GM18907 (cell line): ENCODE data around the gene ITPR3.
A peak's percentile ranks its signal among the peaks of the same experiment; 100 is the strongest.

Experiments
- ATAC-seq: cut with Tn5 transposase; IDR thresholded peaks from one replicate; pipeline ENCODE4 v1.9.1; 2021; ENCODE audit warnings: mild to moderate bottlenecking, moderate library complexity; ENCODE audit not compliant: unreplicated experiment

ITPR3 gene

DNA sequence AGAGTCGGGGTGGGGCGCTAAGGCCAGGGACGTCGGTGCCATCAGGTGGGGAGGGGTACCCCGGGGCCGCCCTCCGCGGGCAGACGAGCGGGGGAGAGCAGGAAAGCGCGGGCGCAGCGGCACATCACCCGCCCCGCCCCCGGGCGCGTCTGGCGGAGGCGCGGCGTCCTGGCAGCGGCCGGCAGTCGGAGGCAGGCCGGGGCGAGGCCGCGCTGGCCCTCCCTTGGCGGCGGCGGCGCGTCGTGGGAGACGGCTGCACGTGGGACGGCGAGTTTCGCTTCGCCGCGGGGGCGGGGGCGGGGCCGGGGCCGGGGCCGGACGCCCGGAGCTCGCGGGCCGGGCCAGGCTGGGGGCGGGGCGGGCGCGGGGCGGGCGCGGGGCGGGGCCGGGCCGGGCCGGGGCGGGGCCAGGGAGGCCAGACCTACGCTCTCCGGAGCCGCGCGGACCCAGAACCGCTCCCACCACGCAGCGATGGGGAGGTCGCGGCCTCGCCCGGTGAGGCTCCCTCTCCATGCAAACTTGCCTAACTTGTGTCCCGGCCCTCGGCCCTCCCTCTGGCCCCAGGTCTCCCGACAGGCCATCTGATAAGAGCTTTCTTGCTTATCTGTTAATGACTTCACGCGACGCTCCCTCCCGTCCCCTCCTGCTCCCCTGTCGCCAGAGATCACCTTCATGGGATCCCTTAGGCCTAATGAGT is 12.5 kb downstream of the ITPR3 start:
- ATAC-seq: peak; percentile 48

DNA sequence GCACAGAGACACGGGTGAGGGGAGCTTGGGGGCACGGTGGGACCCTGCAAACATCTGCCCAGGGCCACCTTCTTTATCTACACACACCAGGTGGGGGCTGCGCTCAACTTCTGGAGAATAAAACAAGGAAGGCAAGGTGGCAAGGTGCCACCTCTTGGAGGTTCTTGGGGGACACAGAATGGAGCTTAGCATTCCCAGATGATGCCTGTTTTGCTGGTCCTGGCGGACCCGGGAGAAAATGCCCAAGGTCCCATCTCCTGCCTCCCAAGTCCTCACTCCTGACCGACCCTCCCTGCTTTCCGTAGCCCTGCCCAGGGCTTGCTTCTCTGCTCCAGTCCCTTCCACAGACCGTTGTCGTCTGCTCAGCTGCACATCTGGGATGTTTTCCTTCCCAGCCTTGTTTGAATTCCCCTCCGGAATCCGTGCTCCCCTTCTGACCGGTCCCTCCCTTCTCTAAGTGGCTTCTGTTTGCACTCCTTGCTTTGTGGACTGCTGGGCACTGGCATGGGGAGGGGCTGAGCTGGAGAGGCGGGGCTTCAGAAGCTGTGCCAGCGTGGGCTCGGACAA is 13.1 kb downstream of the ITPR3 start:
- ATAC-seq: no peak

DNA sequence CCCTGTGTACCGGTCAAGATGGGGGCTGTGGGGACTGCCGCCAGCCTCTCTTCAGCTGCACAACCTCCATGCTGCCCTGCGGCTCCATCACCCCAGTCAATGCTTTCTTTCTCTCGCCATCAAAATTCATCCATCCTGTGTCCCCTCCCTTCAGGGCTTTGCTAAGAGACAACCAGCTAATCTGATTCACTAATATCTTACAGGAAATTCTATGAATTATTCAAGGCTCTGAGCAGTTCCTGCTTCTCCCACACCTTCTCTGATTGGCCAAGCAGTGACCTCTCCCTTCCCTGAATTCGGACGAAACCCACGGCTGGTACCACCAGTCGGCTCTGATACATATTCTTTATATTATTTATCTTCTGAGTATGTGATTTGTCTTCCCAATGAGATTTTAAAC is 13.8 kb downstream of the ITPR3 start:
- no peak for ATAC-seq

DNA sequence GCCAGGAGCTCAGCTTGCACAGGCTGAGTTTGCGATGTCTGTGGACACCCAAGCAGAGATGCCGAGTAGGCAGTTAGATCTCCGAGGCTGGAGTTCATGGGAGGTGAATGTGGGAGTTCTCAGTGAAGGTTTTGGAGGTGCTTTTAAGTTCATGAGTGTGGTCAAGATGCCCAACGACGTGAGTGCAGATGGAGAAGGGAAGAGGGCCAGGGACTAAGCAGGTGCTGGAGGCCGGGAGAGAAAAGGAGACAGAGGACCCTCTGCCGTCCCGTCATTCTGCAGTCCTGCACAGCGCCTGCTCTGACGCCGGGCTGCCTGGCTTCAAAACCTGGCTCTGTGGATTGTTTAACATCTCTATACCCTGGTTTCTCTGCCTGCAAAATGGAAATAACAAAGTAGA is 15.5 kb downstream of the ITPR3 start:
- no peak for ATAC-seq

DNA sequence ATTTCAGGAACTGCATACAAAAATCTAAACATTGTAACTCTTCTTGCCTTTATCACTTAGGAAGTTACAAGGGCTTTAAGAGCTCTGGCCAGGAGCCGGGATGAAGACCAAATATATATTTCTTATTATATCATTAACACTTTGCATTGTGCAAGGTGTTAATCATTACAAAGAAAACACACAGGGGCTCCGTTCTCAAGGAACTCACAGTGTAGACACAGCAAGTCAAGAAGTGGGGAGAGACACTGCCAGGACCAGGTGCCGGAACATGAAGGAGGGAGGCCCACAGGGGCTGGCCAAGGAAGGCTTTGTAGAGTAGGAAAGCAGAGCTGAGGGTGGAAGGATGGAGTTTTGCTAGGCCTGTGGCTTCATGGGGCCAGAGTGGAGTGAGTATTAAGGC is 17.4 kb downstream of the ITPR3 start:
- no peak for ATAC-seq

DNA sequence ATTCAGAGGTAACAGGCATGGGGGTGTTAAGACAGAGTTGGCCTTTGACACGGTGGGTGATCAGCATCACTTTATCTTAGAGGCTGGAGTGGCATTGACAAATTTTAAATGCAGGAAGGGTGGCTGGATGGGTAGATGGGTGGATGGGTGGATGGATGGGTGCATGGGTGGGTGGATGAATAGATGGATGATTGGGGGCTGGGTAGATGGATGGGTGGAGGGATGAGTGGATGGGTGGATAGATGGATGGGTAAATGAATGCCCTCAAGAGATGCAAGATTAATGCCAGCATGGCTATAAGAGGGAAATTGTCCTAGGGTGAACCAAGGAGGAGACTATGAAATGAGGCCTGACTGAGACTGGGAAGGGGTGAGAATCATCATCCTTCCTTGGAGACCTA is 18.4 kb downstream of the ITPR3 start:
- ATAC-seq: no peak

DNA sequence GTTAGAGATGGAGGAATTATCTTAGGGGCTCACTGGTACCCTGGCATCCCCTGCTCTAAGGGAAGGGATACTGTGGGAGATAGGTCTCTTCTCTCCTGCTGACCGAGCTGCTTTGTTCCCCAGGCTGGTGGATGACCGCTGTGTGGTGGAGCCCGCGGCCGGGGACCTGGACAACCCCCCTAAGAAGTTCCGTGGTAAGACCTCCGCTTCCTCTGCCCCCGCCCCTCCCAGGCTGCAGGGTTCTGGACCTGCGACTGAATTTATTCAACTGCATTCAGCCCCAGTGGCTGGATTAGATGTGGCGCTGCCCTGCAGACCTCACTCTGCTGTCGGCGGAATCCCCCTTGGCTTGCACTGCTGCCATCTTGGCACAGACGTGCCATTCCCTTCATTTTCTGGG is 19.2 kb downstream of the ITPR3 start:
- no peak for ATAC-seq

DNA sequence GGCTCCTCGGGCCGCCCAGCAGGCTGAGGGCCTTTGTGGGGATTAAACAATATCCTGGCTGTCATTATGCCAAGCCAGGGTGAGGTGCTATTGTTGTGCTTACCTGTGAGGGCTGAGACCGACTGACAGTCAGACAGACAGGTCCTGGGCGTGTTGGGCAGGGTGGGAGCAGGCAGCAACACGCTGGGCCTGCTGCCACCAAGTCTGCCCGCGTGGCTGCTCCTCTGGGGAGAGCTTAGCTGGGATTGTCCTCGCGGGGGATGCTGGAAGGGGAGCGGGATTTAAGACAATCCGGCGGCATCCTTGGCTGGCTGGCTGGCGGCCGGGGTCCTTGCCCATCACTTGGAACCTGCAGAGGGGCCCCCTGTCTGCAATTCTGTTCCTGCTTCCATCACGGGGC is 20.0 kb downstream of the ITPR3 start:
- ATAC-seq: no peak

DNA sequence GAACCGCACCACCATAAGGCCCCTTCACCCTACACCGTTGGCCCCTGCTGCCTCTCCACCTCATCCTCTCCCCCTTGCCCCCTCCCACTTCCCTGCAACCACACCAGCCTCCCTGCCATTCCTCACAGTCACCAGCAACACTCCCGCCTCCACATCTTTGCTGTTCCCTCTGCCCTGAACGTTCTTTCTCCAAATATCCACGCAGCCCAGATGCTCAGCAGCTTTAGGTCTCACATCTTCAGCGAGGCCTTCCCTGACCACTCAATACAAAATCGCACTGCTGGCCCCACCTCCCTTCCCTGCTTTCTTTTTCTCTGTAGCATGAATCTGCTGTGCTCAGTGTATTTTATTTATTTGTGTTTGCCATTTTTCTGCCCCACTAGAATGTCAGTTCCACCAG is 20.5 kb downstream of the ITPR3 start:
- no peak for ATAC-seq

DNA sequence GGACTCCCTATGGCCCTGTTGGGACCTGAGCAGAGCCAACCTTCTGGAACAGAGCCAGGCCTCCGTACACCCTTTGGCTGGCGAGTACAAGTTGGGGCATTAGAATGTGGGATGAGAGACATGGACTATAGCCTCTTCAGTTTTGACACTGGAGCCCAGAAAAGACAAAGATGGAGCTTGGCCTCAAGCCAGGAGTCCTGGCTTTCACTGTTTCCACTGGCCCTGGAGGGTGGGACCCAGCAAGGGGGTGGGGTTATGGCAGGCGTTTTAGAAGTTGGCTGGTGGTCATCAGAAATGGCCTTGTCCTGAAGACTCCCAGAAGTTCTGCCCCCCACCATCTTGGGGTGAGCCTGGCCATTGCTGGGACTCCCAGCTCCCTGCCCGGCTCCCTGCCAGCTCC is 21.8 kb downstream of the ITPR3 start:
- no peak for ATAC-seq

DNA sequence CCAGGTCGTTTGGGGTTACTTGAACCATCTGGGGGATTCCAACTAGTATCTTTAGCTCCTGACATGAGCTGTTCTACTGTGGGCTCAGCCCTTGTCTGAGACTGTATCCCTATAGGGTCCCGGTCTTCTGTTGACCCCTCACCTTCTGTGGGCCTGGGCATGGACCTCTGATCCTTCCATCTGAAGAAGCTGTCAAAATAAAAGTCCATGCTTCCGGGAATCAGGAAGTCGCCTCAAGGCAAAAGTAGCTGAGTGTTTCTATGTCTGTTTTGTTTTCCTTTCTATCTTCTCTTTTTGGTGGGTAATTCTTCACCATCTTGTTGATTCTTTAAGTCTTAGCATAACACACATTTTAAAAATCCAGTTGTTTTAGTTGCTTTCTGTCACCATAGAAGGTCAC is 30.3 kb downstream of the ITPR3 start:
- no peak for ATAC-seq

DNA sequence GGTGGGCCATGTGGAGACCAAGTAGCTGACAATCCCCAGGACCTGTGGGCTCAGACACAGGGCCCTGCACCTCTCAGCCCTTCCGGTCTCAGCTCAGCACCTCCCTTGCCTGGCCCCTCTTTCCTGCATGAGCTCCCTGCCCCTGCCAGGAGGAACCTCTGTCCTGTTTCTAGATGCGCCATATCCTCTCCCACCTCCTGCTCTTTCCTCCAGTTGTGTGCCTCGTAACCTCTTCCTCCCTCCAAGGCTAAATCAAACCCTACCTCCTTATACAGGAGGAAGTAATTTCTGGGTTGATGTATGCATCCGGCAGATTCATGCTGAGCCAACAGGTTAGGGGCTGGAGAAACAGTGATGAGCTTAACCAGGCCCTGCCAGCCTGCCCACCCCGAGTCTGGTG is 30.9 kb downstream of the ITPR3 start:
- no peak for ATAC-seq

DNA sequence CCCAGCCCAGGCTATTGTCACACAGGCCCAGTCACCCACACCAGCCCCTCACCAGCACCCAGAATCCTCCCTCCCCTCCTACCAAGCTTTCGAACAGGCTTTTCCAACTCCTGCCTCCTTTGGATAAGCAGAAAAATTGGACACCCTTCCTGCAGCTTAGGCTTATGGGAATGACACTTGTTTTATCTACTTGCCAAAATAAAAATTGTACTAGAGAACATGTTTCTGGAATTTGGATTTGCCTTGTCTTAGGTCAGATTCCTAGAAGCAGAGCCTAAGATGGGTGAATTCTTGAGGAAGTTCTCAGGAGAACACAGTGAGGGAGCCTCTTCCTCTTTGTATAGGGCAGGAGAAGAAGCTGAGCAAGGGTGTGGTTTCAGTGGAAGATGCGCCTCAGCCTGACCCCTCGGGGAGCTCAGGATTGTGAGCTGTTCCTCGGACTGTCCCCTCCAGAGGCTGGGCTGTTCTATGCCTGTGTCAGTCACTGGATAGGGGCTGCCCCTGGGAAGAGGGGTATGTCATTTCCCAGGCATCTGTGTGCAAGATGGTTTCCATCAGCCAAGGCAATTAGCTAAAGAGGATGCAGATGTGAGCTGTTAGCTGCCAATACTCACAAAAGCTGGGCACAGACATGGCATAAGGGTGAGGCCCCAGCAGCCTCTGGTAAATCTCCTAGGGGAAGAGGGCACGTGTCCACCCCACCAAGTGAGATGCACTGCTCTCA is 33.9 kb downstream of the ITPR3 start:
- no peak for ATAC-seq

DNA sequence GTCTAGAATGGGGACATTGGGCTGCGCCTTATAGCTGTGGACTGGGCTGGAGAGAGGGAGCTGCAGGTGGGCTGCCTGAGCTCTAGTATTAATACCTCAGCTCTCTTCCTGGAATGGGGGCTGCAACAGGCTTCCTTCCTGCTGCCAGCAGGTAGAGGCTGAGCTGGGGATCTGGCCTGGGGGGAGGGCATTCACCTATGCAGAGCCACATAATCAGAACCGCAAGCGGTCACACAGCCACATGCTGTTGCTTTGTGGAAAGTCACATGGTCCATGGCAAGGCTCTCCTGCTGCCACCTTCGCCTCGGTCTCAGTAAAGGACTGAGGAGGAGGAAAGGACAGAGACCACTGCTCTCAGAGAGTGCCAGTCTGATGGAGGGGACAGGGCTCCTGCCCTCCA is 35.7 kb downstream of the ITPR3 start:
- ATAC-seq: no peak

DNA sequence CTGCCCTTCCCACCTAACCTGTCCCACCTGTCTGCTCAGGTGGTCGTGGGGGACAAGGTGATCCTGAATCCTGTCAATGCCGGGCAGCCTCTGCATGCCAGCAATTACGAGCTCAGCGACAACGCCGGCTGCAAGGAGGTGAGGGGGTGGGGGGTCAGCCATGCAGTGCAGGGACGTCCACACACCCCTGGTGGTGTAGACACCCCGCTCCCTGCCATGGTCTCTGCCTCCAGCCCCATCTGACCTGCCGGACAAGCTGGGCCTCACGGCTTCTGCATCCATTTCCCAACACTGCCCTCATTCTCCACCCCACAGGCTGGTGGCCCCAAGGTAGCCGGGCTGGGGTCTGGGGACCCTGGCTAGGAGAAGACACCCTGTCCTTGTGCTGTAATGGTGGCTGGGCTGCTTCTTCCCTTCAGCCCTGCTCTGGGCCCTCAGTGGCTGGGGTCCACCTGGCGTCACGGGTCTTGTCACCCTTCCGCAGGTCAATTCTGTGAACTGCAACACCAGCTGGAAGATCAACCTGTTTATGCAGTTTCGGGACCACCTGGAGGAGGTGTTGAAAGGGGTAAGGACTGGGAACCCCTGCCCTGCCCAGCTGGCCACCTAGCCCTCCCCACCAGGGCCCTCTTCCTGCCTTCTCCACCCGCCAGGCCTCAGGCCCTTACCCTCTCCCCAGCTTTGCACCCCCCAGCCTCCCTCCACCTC is 38.0 kb downstream of the ITPR3 start:
- ATAC-seq: no peak

DNA sequence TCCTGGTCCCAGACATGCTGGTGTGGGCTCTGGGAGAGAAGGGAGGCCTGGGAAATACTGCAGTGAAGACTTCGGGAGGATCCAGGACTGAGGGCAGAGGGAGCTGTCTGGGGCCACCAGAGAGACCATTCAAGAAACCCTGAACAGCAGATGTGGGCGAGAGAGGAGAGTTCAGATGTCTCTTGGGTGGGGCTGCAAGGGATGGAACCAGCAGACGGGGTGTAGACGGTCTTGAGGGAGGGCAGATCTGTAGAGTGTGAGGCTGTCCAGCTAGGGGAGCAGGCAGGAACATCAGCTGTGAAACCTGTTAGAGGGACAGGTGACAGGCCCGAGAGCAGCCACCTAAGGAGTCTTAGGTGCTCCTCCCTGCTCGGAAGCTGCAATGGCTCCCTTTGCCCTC is 38.9 kb downstream of the ITPR3 start:
- ATAC-seq: no peak

DNA sequence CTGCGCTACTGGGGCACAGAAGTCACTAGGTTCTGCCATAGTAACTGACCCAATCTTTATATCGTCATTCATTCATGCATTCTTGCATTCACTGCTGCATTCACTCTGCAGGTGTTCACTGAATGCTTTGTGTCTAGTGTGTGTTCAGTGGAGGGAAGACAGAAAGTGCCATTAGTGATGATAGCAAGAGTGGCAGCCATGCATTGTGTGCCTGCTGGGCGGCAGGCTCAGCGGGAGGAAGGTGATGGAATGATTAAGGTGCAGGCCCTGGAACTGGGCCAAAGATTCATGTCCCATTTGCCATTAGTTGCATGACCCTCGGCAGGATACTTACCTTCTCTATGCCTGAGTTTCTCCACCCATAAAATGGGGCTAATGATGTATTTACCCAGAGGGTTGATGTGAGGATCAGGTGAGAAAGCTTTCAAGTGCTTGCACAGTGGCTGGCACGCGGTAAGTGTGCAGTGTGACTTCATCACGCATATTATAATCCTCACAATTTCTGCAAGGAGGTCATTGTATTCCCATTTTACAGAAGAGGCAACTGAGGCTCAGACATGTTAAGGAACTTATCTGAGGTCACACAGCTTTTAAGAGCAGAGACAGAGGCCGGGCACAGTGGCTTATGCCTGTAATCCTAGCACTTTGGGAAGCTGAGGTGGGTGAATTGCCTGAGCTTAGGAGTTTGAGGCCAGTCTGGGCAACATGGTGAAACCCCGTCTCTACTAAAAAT is 40.1 kb downstream of the ITPR3 start:
- no peak for ATAC-seq

DNA sequence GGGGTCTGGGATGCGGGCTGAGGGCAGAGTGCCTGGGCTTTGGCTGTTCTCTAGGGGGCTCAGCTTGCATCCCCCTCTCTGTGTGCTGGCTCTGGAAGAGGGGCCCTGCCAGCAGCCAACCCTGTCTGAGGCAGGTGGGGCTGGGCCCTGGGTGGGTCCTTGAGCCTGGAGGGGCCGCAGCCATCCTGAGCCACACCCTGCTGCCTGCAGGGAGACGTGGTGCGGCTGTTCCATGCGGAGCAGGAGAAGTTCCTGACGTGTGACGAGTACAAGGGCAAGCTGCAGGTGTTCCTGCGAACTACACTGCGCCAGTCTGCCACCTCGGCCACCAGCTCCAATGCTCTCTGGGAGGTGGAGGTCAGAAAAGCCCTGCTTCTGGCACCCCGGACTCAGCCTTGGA is 41.2 kb downstream of the ITPR3 start:
- ATAC-seq: no peak

DNA sequence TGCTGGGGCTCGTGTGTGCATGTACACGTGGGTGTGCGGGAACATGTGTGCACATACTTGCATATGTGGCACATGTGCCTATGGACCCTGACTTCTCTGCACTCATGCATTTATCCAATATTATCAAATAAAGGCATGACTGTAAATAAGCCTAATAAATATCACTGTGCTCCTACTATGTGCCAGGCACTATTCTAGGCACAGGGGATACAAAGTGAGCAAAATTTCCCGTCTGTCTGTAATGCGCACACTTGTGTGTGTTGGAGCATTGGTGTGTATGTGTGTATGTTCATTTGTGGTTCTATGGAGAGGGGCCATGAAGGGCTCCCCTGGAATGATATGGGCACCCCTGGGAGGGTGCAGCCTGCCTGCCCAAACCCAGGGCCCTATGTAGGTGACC is 41.9 kb downstream of the ITPR3 start:
- no peak for ATAC-seq

DNA sequence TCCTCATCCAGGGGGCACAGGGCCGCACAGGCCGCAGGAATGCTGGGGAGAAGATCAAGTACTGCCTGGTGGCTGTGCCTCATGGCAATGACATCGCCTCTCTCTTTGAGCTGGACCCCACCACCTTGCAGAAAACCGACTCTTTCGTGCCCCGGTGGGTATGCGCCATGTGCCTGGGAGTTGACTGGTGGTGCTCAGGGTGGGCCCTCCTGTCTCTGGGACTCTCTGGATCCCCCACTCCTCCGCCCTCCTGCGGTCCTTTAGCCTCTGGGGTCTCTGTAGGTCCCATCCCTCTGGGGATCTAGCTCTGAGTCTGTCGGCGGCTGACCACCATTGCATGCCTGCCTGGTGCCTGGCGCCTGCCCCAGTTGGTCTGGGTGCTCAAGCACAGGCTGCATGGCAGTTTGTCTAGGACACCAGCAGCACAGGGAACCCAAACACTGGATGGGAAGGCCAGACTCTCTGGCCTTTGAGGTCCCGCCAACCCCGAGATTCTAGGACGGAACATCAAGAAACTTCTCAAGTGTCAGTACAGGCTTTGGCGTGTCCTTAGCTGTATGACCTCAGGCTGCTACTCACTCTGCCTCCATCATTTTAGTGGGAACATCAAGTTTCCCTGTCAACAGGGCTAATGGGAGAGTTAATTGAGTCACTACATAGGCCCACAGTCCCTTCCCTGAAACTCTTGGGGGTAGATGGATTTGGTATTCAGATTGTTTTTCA is 42.8 kb downstream of the ITPR3 start:
- no peak for ATAC-seq
